ENCODE measurements around the gene IRF8.
"Not testable (repeated sequence)": the region's sequence is repeated elsewhere in the genome, so short reads cannot be mapped to it uniquely, and the experiment has no call there.

IRF8 gene

DNA sequence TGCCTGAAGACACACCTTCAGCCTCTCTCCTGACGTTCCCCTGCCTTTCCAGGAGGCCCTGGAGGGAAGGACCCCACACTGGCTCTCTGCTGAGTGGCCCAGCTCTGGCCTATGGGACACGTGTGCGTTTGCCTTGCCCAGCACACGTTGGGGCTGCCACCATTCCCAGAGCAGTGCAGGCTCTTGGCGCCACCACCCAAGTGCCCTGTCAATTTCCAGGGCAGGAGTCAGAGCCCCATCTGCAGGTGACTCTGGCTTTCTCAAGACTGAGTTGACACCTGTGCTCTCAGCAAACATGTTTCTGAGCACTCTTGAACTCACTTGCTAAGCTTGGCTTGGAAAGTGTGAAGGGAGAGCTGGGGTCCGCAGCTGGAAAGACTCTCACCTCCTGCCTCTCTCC lies 4.7 kb upstream of the IRF8 start:
- no peak for DNase-seq (ENCODE audit: low spot score)

DNA sequence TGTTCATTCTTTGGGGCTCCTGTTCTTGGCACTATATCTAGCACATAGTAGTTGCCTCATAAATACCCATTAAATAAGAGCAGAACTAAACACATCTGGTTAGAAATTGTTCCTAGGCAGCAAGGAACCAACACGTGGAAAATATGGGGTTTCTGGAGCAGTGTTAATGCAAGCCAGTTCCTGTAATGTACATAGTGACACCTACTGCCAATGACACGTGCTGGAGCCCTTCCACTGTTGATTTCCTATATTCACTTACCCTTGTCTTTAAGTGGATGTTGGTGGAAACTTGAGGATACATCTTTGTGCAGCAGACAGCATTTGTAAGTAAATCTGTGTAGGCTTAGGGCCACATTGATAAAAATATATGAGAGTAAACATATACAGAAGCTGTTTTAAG lies 1.6 kb upstream of the IRF8 start:
- DNase-seq (ENCODE audit: low spot score): no peak

DNA sequence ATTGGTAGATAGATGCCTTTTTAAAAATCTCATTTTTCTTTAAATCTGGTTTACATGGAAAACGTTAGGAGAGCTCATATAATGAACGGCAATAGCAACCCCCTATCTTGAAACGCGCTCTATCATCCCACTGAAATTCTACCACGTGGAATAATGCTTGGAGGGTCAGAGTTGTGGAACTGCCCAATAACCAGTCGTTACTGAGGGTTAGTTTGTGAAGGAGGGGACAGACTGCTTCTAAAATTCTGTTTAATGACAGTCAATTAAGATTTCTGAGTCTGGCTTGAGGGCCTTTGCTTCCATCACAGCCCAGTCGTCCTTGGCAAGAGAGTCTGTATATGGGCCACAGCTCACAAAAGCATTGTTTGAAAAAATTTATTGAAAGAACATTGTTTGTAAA lies 482 bp downstream of the IRF8 start:
- DNase-seq (ENCODE audit: low spot score): no peak

DNA sequence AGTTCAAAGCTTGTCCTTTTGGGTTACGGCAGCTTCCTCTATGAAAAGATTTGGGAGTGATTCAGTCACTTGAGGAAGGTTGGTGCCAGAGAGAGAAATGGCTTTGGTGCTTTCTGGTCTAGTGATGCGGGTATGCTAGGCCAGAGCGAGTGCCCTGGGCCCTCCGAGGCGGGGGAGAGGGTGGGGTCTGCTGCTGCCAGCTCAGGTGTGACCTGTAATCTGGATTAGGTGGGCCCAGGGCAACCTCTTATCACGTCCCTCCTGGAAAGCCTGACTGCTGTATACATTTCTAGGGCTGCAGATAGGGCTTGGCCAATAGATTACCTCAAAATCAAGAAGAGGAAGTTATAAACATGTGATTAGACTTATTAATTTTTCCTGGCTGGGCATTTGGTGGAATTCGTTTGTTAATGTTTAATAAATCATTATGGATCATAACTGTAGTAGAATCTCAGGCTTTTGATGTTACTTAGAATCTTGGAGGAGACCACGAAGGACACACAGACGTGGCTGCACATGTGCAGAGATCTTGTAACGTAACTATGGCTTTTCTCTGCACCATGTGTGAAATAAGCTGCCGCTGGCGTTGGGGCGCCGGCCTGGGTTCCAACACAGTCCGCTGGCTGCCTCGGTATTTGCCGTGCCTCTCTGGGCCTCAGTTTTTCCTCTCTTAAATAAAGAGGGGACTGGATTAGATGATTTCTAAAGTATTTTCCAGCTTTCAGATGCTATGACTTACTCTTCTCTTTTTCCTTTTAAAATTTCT lies 1.2 kb downstream of the IRF8 start:
- no peak for DNase-seq (ENCODE audit: low spot score)

DNA sequence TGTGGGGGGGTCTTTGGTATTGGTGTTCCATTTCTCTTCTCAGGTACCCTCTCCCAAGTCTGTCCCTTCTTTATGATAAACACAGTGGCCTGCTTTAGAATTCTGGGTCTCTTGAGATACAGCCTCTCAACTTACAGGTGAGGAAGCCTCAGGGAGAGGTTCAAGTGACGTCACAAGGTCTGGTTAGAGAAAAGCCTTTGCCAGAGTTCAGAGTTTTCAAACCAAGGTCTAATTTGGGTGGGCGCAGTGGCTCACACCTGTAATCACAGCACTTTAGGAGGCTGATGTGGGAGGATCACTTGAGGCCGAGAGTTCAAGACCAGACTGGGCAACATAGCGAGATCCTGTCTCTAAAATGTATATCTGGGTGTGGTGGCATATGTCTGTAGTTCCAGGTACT lies 2.1 kb downstream of the IRF8 start:
- no peak for DNase-seq (ENCODE audit: low spot score)

DNA sequence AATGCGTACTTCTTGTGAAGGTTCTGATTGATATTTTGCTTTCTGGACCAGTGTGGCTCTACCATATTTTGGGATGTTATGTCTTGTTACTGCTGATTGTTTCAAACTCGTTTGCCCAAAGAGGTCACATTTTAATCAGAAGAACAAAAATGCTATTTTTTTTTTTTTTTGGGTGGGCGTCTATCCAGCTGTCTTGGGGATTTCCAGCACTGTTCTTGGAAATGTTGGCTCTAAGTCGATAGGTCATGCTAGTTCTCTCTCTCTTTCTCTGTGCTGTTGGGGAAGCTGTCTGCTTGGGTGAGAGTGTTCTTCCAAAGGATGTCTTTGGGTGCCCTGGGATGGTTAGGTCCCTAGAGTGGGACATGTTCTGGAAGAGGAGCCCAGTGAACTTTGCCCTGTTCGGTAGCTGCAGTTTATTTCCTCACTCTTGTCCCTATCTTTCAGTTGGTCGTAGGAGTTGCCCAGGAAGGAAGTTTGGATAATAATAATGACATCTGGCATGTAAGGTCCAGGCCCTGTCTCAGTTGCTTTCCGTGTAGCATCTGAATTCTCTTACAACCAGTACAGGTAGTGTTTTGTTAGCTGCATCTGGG lies 2.9 kb downstream of the IRF8 start:
- DNase-seq (ENCODE audit: low spot score): no peak

DNA sequence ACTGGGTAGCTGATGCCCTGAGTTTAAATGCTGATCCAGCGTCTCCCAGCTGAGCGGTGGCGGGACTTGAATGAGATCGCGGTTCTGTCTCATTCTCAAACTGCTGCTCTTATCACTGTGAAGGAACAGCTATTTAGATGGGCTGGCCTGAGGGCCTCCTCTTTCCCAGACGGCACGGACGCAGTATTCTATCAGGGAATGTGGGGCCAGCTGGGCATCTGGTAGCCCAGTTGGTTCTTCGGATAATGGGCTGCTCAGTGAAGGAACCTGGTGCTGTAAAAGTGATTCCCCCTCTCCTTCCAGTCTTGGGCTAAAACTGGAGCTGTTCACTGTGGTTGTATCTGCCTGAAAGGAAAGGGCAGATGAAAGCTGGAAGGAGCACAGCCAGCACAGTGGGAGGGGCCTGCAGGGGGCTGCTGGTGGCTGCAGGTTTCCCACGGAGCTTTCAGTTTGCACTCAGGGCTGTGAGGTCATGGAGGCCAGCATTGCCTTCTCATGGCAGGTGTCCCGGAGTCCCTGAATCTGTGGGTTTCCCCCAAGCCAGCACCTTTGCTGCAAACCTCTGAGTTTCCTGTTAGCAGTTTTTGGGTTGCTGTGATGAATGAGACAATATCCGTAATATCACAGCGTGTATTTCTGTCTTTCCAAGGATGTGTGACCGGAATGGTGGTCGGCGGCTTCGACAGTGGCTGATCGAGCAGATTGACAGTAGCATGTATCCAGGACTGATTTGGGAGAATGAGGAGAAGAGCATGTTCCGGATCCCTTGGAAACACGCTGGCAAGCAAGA lies 3.6 kb downstream of the IRF8 start:
- DNase-seq (ENCODE audit: low spot score): no peak

DNA sequence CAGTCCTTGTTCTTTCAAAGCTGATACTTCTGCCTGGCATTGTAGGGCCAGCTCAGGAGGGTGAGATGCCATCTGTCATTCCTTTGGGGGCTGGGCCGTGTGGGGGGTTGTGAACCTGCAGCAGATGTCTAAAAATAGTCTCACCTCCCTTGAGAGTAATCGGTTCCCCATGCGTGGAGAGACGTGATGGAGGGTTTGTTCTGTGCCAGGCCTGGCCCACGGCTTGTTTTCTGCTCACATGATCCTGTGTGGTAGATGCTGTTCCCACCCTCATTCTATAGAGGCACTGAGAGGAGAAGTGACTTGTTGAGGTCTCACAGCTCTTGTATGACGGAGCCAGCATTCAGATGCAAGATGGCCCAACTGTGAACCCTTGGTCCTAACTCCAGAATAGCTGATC lies 4.6 kb downstream of the IRF8 start:
- no peak for DNase-seq (ENCODE audit: low spot score)

DNA sequence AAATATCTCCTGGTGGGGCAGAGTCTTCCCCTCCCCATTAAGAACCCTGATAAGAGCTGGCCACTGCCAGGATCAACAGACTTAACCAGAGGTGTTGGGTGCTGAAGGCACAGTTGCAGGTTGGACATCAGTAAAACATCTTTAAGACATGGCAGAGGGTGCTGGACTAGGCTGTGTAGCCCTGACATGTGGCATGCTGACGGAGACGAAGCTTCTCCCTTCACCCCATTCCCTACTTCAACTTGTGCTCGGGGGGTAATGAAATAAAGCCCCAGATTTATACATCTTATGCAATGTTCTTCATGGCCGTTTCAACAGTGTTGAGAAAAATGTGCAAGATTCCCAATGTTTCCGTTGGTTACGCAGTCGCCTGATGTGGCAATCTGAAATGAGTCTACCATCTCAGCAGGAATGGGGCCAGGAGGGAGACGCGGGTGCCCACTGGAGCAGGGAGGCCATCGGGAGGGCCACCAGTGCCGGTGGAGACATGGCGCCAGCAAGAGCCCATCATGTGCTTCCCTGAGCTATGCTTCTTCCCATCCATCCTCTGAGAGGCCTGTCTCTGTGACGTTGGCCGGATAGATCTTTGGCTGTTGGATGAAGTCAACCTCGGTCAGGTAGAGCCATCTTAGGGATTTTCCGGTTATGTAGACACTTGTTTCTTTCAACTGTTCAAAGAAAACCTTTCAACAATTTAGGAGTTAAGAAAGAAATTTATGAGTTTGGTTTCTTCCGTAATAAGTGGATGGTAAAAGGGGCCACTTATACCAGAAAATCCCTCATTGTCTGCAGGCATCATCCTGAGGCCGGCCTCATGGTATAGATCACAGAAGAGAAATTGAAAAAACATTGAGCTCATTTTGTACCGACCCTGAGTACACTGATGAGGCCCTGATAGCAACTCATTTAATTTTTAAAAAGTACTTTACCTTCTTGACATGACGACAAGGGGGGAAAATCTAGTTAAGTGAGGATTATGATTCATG lies 6.4 kb downstream of the IRF8 start:
- no peak for DNase-seq (ENCODE audit: low spot score)

DNA sequence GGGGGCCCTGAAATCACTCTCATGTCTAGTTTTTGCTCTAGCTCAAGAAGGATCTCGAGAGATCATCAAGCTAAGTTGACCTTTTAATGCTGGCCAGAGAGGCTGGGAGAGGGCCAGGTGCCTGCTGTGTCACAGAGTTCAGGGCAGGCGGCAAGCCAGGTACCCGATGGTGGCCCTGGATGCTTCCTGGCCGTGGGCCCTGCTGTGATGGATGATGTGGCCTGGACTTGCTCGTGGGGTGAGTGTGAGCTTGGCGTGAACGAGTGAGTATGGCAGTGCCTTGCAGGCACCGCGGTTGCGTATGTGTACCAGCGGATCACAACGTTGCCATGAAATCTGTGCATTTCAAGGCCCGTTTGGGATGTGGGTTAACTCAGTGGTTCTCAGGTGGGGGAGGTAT lies 7.4 kb downstream of the IRF8 start:
- no peak for DNase-seq (ENCODE audit: low spot score)

DNA sequence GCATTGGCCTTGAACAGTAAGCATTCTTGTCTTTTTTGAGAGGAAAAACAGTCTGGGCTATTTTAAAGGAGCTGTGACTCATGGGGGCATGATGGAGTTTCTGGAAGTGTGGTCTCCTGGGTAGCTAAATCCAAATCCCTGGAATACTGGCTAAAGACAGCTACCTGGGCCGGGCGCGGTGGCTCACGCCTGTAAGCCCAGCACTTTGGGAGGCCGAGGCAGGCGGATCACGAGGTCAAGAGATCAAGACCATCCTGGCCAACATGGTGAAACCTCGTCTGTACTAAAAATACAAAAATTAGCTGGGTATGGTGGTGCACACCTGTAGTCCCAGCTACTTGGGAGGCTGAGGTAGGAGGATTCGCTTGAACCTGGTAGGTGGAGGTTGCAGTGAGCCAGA lies 8.3 kb downstream of the IRF8 start:
- DNase-seq (ENCODE audit: low spot score): not testable (repeated sequence)

DNA sequence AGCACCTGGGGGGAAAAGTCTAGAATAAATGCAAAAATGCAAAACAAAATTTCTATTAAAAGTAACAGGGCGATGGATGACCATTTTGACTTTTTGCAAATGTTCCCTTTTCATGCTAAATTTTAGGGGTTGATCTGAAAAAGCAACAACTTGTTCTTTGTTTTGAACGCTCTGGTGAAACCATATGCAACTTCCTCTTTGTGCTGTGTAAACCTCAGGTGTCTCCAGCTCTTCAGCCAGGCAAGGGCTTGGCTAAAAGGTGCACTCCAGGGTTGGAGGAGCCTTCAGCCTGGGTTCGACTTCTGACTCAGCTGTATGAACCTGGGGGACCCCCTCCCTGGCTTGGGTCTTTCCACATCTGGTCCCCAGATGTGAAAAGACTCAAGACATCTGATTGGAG lies 9.5 kb downstream of the IRF8 start:
- no peak for DNase-seq (ENCODE audit: low spot score)

DNA sequence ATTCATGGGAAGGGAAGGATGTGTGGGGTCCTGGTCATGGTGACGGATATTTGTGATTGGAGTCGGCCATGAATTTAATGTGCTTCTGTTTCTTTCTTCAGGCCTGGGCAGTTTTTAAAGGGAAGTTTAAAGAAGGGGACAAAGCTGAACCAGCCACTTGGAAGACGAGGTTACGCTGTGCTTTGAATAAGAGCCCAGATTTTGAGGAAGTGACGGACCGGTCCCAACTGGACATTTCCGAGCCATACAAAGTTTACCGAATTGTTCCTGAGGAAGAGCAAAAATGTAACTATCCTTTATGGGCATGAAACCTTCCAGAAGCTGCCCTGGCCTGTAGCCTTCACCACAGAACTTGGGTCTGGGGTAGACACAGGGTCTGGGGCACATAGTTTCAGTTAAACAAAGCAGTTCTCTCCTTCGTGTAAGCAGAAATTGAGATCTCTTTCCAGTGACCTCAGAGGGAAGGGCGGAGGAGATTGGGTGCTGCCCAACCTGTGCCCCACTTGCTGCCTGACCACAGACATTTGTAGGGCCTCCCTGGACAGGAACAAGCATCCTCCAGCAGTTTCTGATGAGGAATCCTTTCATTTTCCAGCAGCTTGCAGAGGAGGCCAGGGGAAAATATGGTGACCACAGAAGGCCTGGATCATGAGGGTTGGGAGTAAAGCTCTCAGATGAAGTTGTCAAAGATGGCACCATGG lies 10.1 kb downstream of the IRF8 start:
- no peak for DNase-seq (ENCODE audit: low spot score)

DNA sequence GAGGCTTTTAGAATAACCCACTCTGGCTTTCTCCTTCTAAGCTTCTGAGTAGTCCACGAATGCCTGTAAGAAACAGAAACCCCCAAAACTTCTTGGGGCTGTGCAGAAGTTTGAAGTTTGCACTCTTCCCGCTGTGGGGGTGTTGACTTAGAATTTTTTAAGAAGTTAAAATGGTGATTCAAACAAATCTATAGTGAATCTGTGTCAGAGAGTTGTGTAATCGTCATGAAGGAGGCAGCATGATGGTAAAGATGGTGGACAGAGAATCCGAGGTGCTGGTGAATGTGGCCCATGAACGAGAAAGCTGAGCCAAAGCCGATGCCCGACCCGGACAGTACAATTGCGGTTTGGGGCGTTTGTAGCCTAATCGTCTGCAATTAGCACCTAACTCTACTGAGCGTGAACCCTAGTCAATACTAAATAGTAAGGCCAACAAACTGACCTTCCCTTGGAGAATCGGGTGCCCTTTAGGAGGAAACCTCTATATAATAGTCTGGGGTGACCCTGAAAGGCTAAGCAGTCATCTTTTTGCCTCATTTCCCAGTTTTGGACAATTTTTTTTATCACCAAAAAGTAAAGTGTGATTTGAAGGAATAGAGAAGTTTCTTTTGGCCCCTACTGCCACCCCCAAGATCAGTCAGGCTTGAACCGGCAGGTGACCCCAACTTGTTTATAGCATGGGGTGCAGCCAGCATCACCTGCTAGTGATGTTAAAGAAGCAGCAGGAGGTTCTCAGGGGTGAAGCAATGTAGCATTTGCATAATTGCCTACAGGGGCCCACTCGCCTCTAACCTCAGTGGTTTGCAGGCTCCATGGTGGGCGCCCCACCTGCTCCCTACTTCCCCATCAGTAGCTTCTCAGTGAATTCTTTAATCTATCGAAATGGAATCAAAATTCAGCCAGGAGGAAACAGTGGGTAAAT lies 11.2 kb downstream of the IRF8 start:
- DNase-seq (ENCODE audit: low spot score): no peak

DNA sequence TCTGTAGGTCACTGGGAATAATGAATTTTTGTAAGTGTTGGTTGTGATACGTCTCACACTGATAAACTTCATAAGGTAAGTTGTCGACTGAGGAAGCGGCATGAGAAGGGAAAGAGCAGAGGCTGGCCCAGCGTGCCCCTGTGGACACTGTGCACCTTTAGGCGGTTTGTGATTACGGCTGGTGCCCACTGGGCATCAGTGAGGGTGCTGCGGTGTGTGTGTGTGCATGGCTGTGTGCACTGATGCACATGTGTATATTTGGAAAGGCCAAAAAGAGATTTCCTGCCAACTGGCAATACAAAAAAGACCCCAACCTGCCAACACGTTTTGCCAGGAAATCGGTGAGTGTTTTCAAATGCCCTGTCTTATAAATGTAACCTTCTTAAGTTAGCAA lies 11.9 kb downstream of the IRF8 start:
- no peak for DNase-seq (ENCODE audit: low spot score)

DNA sequence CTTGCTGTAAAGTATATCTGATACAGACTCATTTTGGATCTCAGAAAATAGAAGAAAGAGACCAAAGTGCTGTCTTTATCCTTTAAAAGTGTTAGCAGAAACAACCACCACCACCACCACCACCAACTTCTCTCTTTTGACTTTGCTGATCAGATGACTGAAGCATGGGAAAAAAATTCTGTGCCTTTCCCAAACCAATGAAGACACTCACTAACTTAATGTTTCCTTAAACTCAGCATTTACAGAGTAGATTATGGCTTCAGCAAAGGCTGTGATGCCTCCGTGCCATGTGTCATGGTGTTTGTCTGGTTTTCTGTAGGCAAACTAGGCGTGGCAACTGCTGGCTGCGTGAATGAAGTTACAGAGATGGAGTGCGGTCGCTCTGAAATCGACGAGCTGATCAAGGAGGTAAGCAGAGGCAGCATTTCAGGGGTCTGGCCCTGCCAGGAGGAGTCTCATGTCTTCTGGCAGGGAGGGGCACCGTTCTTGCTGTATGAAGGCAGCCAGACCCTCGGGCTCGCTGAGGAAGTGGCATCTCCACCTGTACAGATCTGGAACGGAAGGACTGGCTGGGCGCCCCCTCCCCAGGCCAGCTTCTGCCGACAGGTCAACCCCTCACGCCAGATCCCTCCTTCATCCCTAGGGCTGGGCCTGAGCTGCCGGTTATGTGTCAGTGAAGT lies 12.4 kb downstream of the IRF8 start:
- DNase-seq (ENCODE audit: low spot score): no peak

DNA sequence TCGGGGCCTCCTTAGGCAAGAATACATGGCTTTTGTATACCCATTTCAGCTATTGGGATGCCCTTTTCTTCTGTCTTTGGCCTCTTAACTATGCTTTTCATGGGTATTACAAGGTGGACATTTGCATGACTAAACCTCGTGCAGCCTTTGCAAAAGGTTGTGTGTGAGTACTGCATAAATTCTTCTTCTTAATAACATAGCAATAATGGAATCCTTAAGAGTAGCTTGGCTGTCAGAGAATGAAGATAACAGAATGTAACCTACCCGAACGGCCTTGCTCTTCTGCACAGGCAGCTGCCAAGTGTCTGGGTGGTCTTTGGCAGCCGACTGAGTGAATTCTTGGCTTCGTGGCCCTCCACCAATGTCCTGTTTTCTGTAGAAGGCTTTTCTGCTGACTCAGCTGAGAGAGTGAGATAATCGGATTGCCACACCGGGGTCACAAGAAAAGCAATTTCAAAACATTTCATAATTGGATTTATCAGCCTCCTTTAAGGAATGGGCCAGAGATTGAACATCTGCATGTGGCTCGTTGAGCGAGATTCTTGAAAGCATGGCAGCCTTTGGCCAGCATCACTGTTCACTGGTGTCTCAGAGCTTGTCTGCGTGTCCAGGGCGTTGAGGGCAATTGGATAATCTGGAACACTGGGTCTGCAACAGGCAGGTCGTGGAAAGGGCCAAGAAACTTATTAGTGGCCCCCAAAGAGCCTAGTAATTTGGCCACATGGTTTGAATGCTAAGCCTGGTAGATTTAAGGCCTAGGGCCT lies 13.4 kb downstream of the IRF8 start:
- no peak for DNase-seq (ENCODE audit: low spot score)

DNA sequence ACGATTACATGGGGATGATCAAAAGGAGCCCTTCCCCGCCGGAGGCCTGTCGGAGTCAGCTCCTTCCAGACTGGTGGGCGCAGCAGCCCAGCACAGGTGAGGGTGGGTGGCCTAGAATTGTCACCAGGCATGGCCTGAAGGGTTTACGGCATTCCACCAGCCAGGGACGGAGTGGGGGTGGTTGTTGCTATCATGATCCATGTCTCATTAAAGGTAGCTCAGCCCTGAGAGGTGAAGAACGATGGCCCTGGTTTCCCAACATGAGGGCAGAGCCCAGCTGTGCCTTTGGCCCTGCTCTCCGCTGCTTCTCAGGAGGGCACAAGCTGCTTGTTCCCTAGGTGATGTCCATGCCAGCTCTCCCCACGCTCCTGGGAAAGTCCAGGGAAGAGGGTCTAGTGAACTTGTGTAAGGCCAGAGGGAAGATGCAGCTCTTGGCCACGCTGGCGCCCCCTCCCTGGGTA lies 14.2 kb downstream of the IRF8 start:
- no peak for DNase-seq (ENCODE audit: low spot score)

All from hematopoietic multipotent progenitor cell treated with erythropoietin and hydrocortisone succinate and interleukin-3 and kit ligand, for 17 days (in vitro differentiated cells).